H1 (cell line): Measurements from ENCODE around the gene IZUMO2. TPM values are rescaled to one million over a fixed set of nuclear protein-coding genes. Genes with fewer than 3 reads are reported as not detected.

Experiments
- CBX8 ChIP-seq: fragments of 300-800, 300-1000 bp; sonication (generic); IDR thresholded peaks from 2 replicates; pipeline ENCODE4 v1.7.1; 2016; ENCODE audit warnings: low read depth, low read length, borderline replicate concordance
- CHD7 ChIP-seq: fragments of 300-600 bp; sonication (generic); IDR thresholded peaks from 2 replicates; pipeline ENCODE4 v1.7.1; 2012; ENCODE audit warnings: low read length, moderate library complexity, mild to moderate bottlenecking, inconsistent platforms; ENCODE audit not compliant: insufficient replicate concordance
- CREB1 ChIP-seq: IDR thresholded peaks from 2 replicates; pipeline ENCODE4 v1.6.1; 2012; ENCODE audit warnings: inconsistent platforms
- GABPA ChIP-seq: IDR thresholded peaks from 2 replicates; pipeline ENCODE4 v1.6.1; 2011; ENCODE audit warnings: mild to moderate bottlenecking, low read length, moderate library complexity, borderline replicate concordance; ENCODE audit not compliant: insufficient read depth
- KDM1A ChIP-seq: fragments of 200-600, 300-600 bp; sonication (generic); IDR thresholded peaks from 2 replicates; pipeline ENCODE4 v1.7.1; 2016; ENCODE audit warnings: mild to moderate bottlenecking, low read length, borderline replicate concordance
- NRF1 ChIP-seq: IDR thresholded peaks from 2 replicates; pipeline ENCODE4 v1.6.1; 2011; ENCODE audit warnings: mild to moderate bottlenecking, low read depth, low read length, improper control_type of control experiment
- PHF8 ChIP-seq: fragments of 200-600 bp; sonication (generic); conservative IDR thresholded peaks from 2 replicates; pipeline ENCODE4 v1.7.1; 2012; ENCODE audit warnings: low read depth, mild to moderate bottlenecking, inconsistent platforms, low read length, moderate library complexity
- POU5F1 ChIP-seq: IDR thresholded peaks from 2 replicates; pipeline ENCODE4 v1.6.1; 2011; ENCODE audit warnings: low read depth, mild to moderate bottlenecking, low read length, moderate library complexity
- RFX5 ChIP-seq: IDR thresholded peaks from 2 replicates; pipeline ENCODE4 v1.6.1; 2011; ENCODE audit warnings: low read depth, low read length, improper control_type of control experiment, borderline replicate concordance
- SIX5 ChIP-seq: IDR thresholded peaks from 2 replicates; pipeline ENCODE4 v1.6.1; 2011; ENCODE audit warnings: mild to moderate bottlenecking, low read depth, low read length
- polyA plus RNA-seq, 7 experiments: library from polyadenylated mRNA; depleted of rRNA in 3 of 7; stranded (reverse) in 5 of 7; unstranded in 2 of 7; fragments of >200 nt in 5 of 7; fragments of 200-250 nt in 2 of 7; gene quantifications; 1 replicate in 5 of 7; 2 replicates in 1 of 7; 4 replicates in 1 of 7; pipeline versions ENCODE4 v1.2.1 to v1.2.3, GENCODE V29; 2011 to 2013; ENCODE audit warnings: missing spikeins in 2 of 7, mixed read lengths in 2 of 7
- total RNA-seq: library from RNA; stranded (reverse); fragmentation: NEBNext Ultra II Directional; extraction: Animal tissue kit (Norgen Biotek cat#: 25700); gene quantifications from 2 replicates; pipeline ENCODE4 v1.2.1, GENCODE V29; 2021
- TF ChIP-seq, protein P1 (sequence below): IDR thresholded peaks from 2 replicates; pipeline ENCODE4 v1.6.1; 2012; ENCODE audit warnings: low read length, inconsistent platforms

The IZUMO2 gene
- total and polyA plus RNA-seq, 2 of the 8 experiments (the other 6 are each of a cell fraction or from before 2014, with no cell fraction given) = 1.7 to 1.9 TPM

DNA sequence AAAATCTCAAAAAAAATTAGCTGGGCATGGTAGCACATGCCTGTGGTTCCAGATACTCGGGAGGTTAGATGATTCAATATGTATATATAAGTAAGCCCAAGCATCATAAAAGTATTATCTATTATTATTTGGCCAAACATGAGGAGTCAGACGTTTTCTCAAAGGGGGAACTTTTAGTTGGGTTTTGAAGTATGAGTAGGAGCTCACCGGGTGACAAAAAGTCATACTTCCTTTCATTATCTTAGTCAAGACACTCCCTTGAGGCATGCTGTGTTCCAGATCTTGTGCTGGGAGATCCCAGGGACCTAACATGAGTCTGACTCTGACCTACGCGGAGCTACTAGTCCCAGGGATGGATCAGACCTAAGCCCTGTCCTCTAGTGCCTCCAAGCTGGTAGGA is 32.1 kb upstream of the IZUMO2 start (continued):
- TF ChIP-seq CHD7 (no peak), RFX5 (no peak), CBX8 (no peak), GABPA (no peak), SIX5 (no peak), KDM1A (no peak), PHF8 (no peak), POU5F1 (no peak), NRF1 (no peak), CREB1 (no peak)
- TF ChIP-seq, protein P1, sequence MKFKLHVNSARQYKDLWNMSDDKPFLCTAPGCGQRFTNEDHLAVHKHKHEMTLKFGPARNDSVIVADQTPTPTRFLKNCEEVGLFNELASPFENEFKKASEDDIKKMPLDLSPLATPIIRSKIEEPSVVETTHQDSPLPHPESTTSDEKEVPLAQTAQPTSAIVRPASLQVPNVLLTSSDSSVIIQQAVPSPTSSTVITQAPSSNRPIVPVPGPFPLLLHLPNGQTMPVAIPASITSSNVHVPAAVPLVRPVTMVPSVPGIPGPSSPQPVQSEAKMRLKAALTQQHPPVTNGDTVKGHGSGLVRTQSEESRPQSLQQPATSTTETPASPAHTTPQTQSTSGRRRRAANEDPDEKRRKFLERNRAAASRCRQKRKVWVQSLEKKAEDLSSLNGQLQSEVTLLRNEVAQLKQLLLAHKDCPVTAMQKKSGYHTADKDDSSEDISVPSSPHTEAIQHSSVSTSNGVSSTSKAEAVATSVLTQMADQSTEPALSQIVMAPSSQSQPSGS = no peak
